LNCAP (cell line): ENCODE results near the gene CD74.

Source experiments
- CTCF ChIP-seq: fragments of 450-650 bp; IDR thresholded peaks from 2 replicates; pipeline ENCODE4 v1.5.1; 2017; ENCODE audit warnings: mild to moderate bottlenecking

The CD74 gene

GRCh38 chr5:150452914-150453313 is 40.2 kb upstream of the CD74 start:
- no peak for TF ChIP-seq CTCF

GRCh38 chr5:150451594-150451993 is 38.9 kb upstream of the CD74 start:
- no peak for TF ChIP-seq CTCF

- TF ChIP-seq CTCF = peak; percentile 90
Measured at GRCh38 chr5:150449517-150450339, 37.0 kb upstream of the CD74 start, which contains the start of gene RPS14. Gene RPS14 (minus strand): TSS chr5:150449739. CDS start chr5:150447733, 2,006 bp downstream.

GRCh38 chr5:150448952-150449516 is 36.3 kb upstream of the CD74 start:
- TF ChIP-seq CTCF = no peak

- TF ChIP-seq CTCF = no peak
Measured at GRCh38 chr5:150448334-150448733, 35.6 kb upstream of the CD74 start.

- TF ChIP-seq CTCF = no peak
Measured at GRCh38 chr5:150447188-150447587, 34.5 kb upstream of the CD74 start.

- no peak for TF ChIP-seq CTCF
Measured at GRCh38 chr5:150446583-150446982, 33.9 kb upstream of the CD74 start.
